Transverse colon (tissue), 4 donors: ENCODE results near the gene MYO18B. TPM values are rescaled to one million over a fixed set of nuclear protein-coding genes. Genes with fewer than 3 reads are reported as not detected.

Source experiments
- DNase-seq: peaks from one replicate; pipeline ENCODE4 v3.0.0-alpha.2; 2019
- H3K27ac ChIP-seq, 4 donors: fragments of 200-600 bp; sonication (generic); 2 replicates each; pipeline ENCODE4 v1.5.1; 2016 to 2018; ENCODE audit warnings: inconsistent platforms in 4 of 4
- H3K27me3 ChIP-seq: fragments of 200-600 bp; sonication (generic); 2 replicates; pipeline ENCODE4 v1.5.1; 2017; ENCODE audit warnings: inconsistent platforms
- H3K36me3 ChIP-seq, 4 donors: fragments of 200-600 bp; sonication (generic); 2 replicates each; pipeline ENCODE4 v1.5.1; 2017 to 2019; ENCODE audit warnings: inconsistent platforms in 4 of 4
- H3K4me1 ChIP-seq, 4 donors: fragments of 200-600 bp; sonication (generic); 2 replicates each; pipeline ENCODE4 v1.5.1; 2017 to 2020; ENCODE audit warnings: inconsistent platforms in 4 of 4
- H3K4me3 ChIP-seq, 4 donors: fragments of 200-600 bp; sonication (generic); 1 replicate in 1 of 4; 2 replicates in 3 of 4; pipeline versions ENCODE4 v1.5.1 to v1.6.1; 2017 to 2019; ENCODE audit warnings: inconsistent platforms in 4 of 4
- H3K9me3 ChIP-seq, 2 donors: fragments of 200-600 bp; sonication (generic); 2 replicates each; pipeline ENCODE4 v1.5.1; 2017 to 2019; ENCODE audit warnings: inconsistent platforms in 2 of 2
- EP300 ChIP-seq: sonication (generic); formaldehyde crosslinking; IDR thresholded peaks from one replicate; pipeline ENCODE4 v1.6.1; 2017; ENCODE audit warnings: antibody characterized with exemption, low read depth
- POLR2A ChIP-seq: fragments of 450-650 bp; IDR thresholded peaks from one replicate; pipeline ENCODE4 v1.6.1; 2016; ENCODE audit warnings: antibody characterized with exemption, mild to moderate bottlenecking, moderate library complexity
- POLR2AphosphoS5 ChIP-seq, 3 donors: sonication (generic); formaldehyde crosslinking; IDR thresholded peaks; one replicate each; pipeline ENCODE4 v1.6.1; 2016; ENCODE audit warnings: antibody characterized with exemption in 3 of 3
- WGBS, 2 donors: methylation state at CpG; one replicate each; pipeline ENCODE4 v1.1.5; 2018; ENCODE audit warnings: low coverage in 1 of 2; 5-methylcytosine and 5-hydroxymethylcytosine counted together
- in situ Hi-C, 4 donors: fragments of 200-750 bp; cut with MboI; loops; one replicate each; pipeline versions ENCODE4 v1.15.0 to v1.15.1; 2017; ENCODE audit warnings: low sequenced_read_pairs in 3 of 4, low pct_ligation_motif_present in 1 of 4, low pct_unique_long_range_greater_than_20kb in 1 of 4
- intact Hi-C: fragments of 100-400 bp; cut with DNase I; formaldehyde crosslinking; loops from one replicate; pipeline ENCODE4 v1.15.1; 2023; ENCODE audit warnings: low total_unique reads
- total RNA-seq, 4 donors: library from RNA; depleted of rRNA; stranded (reverse); fragments of >200 nt; gene quantifications; one replicate each; pipeline ENCODE4 v1.1.0, GENCODE V29; 2016
- TF ChIP-seq, protein P1 (sequence below), 5 experiments: fragments of 200-600 bp in 3 of 5; fragments of 450-650 bp in 2 of 5; sonication (generic) in 3 of 5; IDR thresholded peaks; 1 replicate in 2 of 5; 2 replicates in 3 of 5; pipeline ENCODE4 v1.5.1; 2016 to 2017; ENCODE audit warnings: antibody characterized with exemption in 5 of 5, inconsistent platforms in 3 of 5, mild to moderate bottlenecking in 2 of 5, moderate library complexity in 1 of 5

The MYO18B gene
- total RNA-seq, 4 donors from 2014 or later, result 0.27 TPM; not detected in 3

DNA sequence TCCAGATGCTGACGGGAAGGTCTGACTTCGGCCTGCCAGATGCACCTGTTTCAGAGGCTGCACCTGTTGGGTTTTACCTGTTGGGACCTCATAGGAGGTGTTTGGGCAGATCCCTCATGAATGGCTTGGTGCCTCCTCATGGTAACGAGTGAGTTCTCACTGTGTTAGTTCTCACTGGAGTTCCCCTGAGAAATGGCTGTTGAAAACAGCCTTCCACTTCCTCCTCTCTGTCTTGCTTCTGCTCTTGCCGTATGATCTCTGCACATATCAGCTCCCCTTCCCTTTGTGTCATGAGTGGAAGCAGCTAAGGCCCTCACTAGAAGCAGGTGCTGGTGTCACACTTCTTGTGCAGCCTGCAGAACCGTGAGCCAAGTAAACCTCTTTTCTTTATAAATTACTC lies 219.7 kb downstream of the MYO18B start:
- intact Hi-C loops, result no loop called here
- H3K9me3 ChIP-seq, result no peaks in the 10 kb centered on the region
- peaks cover 6% of the 10 kb centered on the region for H3K27me3 ChIP-seq
- TF ChIP-seq, protein P1, sequence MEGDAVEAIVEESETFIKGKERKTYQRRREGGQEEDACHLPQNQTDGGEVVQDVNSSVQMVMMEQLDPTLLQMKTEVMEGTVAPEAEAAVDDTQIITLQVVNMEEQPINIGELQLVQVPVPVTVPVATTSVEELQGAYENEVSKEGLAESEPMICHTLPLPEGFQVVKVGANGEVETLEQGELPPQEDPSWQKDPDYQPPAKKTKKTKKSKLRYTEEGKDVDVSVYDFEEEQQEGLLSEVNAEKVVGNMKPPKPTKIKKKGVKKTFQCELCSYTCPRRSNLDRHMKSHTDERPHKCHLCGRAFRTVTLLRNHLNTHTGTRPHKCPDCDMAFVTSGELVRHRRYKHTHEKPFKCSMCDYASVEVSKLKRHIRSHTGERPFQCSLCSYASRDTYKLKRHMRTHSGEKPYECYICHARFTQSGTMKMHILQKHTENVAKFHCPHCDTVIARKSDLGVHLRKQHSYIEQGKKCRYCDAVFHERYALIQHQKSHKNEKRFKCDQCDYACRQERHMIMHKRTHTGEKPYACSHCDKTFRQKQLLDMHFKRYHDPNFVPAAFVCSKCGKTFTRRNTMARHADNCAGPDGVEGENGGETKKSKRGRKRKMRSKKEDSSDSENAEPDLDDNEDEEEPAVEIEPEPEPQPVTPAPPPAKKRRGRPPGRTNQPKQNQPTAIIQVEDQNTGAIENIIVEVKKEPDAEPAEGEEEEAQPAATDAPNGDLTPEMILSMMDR (IDR thresholded peaks at IDR 0.05), result no peak
- TF ChIP-seq POLR2AphosphoS5 (IDR thresholded peaks at IDR 0.05), result no peak
- TF ChIP-seq EP300, result no peak
- no peak for TF ChIP-seq POLR2A
- DNase-seq, result no peak
- 78 to 83% methylated on average over 1 to 5 of the region's 5 CpGs for WGBS, 2 donors
- in situ Hi-C loops, result no loop called here
- H3K4me3 ChIP-seq, result no peak overlapping the region
- no peaks in the 10 kb centered on the region for H3K4me1 ChIP-seq
- H3K27ac ChIP-seq, result no peak overlapping the region
- H3K36me3 ChIP-seq, result no peaks in the 10 kb centered on the region

DNA sequence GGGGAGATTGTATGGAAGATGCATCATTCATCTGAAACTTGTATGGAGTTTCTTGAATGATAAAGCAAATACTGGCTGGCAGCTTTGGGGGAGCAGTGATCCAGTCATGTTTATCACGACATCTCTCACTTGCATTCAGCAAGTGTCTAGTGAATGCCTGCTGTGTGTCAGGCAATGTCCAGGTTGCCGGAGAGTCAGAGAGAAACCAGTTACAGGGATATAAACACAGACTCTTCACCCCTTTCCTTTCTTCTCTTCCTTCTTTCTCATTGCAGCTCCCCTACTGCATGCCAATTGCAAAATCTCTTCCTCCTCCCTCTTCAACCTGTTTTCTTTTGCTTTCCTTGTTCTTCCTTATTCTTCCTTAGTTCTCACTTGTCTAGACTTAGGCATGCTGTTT lies 220.7 kb downstream of the MYO18B start:
- no peak for DNase-seq
- H3K4me3 ChIP-seq, result no peak overlapping the region
- in situ Hi-C loops, result no loop called here
- no peaks in the 10 kb centered on the region for H3K36me3 ChIP-seq
- WGBS, 2 donors, result 93 to 95% methylated on average over 2 of the region's 2 CpGs
- intact Hi-C loops, result no loop called here
- H3K4me1 ChIP-seq, result no peaks in the 10 kb centered on the region
- TF ChIP-seq POLR2AphosphoS5 (IDR thresholded peaks at IDR 0.05) (no peak), EP300 (no peak), POLR2A (no peak)
- TF ChIP-seq, protein P1 (IDR thresholded peaks at IDR 0.05), result no peak
- H3K27me3 ChIP-seq, result peaks cover 6% of the 10 kb centered on the region
- H3K9me3 ChIP-seq, result no peaks in the 10 kb centered on the region
- H3K27ac ChIP-seq, result no peak overlapping the region

- WGBS, 2 donors, result 81 to 83% methylated on average over 10 of the region's 10 CpGs
- Histone ChIP-seq H3K9me3 (no peaks in the 10 kb centered on the region), H3K27me3 (peaks cover 6% of the 10 kb centered on the region), H3K27ac (no peak overlapping the region), H3K4me1 (no peaks in the 10 kb centered on the region), H3K4me3 (no peak overlapping the region), H3K36me3 (no peaks in the 10 kb centered on the region)
- no peak for DNase-seq
- no peak for TF ChIP-seq POLR2AphosphoS5 (IDR thresholded peaks at IDR 0.05)
- no peak for TF ChIP-seq EP300
- no peak for TF ChIP-seq POLR2A
- TF ChIP-seq, protein P1 (IDR thresholded peaks at IDR 0.05), result no peak
- in situ Hi-C loops (no loop called here), intact Hi-C loops (no loop called here)
Observed at GRCh38 chr22:25964961-25965730, 223.2 kb downstream of the MYO18B start.

DNA sequence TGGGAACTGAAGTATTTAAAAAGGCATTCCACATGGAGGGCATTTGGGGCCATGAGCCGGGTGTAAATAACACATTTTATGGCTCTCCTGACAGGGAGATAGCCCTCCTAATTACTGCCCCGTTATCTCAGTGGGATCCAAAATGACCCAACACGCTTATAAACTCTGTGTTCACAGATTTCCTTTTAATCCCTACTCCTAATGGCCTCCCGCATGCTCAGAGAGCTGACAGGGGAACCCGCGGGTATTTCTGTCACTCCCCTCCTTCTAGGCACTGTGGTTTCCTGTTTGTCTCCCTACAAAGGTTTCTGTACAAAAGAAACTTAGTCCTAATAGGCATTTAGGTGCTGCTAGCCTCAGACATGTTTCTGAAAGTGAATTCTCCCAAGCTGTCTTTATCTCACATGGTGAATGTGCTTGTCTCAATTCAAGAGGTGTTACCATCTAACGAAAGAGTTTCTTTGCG lies 224.5 kb downstream of the MYO18B start:
- Histone ChIP-seq H3K36me3 (no peaks in the 10 kb centered on the region), H3K27ac (no peak overlapping the region), H3K4me1 (no peaks in the 10 kb centered on the region), H3K27me3 (peaks cover 6% of the 10 kb centered on the region), H3K4me3 (no peak overlapping the region), H3K9me3 (no peaks in the 10 kb centered on the region)
- TF ChIP-seq, protein P1 (IDR thresholded peaks at IDR 0.05), result no peak
- TF ChIP-seq POLR2AphosphoS5 (IDR thresholded peaks at IDR 0.05) (no peak), POLR2A (no peak), EP300 (no peak)
- DNase-seq, result no peak
- intact Hi-C loops, result no loop called here
- 13 to 16% methylated on average over 5 to 8 of the region's 8 CpGs for WGBS, 2 donors
- in situ Hi-C loops, result no loop called here
